ENCODE data around the gene TSPAN17. TPM values are rescaled to one million over a fixed set of nuclear protein-coding genes. Genes with fewer than 3 reads are reported as not detected.

Gene TSPAN17
- total RNA-seq, 1 donor from 2014 or later: 47.3 TPM

GRCh38 chr5:176679365-176680225 is 32.3 kb downstream of the TSPAN17 start:
- Mint-ChIP-seq H3K27ac (no peak overlapping the region), H3K4me1 (no peaks in the 10 kb centered on the region), H3K9me3 (peaks cover 4% of the 10 kb centered on the region), H3K27me3 (ENCODE audit: low read depth) (peaks cover 63% of the 10 kb centered on the region), H3K4me3 (no peak overlapping the region), H3K36me3 (no peaks in the 10 kb centered on the region)
- no peak for DNase-seq (ENCODE audit: low spot score in 2 of 2, unreplicated experiment in 2 of 2)
- TF ChIP-seq CTCF (IDR thresholded peaks at IDR 0.05; ENCODE audit: unreplicated experiment): no peak

- Mint-ChIP-seq H3K27ac (no peak overlapping the region), H3K4me3 (no peak overlapping the region), H3K4me1 (no peaks in the 10 kb centered on the region), H3K36me3 (peaks cover 2% of the 10 kb centered on the region), H3K9me3 (peaks cover 8% of the 10 kb centered on the region), H3K27me3 (ENCODE audit: low read depth) (peaks cover 69% of the 10 kb centered on the region)
- no peak for DNase-seq (ENCODE audit: low spot score in 2 of 2, unreplicated experiment in 2 of 2)
- no peak for TF ChIP-seq CTCF (IDR thresholded peaks at IDR 0.05; ENCODE audit: unreplicated experiment)
These were observed 32.9 kb downstream of the TSPAN17 start for GRCh38 chr5:176680226-176680563.

- H3K4me1 Mint-ChIP-seq: no peaks in the 10 kb centered on the region
- no peak overlapping the region for H3K4me3 Mint-ChIP-seq
- peaks cover 10% of the 10 kb centered on the region for H3K9me3 Mint-ChIP-seq
- peaks cover 3% of the 10 kb centered on the region for H3K36me3 Mint-ChIP-seq
- no peak for DNase-seq (ENCODE audit: low spot score in 2 of 2, unreplicated experiment in 2 of 2)
- H3K27me3 Mint-ChIP-seq (ENCODE audit: low read depth): peaks cover 76% of the 10 kb centered on the region
- TF ChIP-seq CTCF (IDR thresholded peaks at IDR 0.05; ENCODE audit: unreplicated experiment): no peak
- no peak overlapping the region for H3K27ac Mint-ChIP-seq
These were observed 34.8 kb downstream of the TSPAN17 start for GRCh38 chr5:176682016-176682531.

GRCh38 chr5:176685010-176685409 is 37.7 kb downstream of the TSPAN17 start:
- no peak for DNase-seq (ENCODE audit: low spot score in 2 of 2, unreplicated experiment in 2 of 2)
- H3K27me3 Mint-ChIP-seq (ENCODE audit: low read depth): peaks cover 68% of the 10 kb centered on the region
- no peak for TF ChIP-seq CTCF (IDR thresholded peaks at IDR 0.05; ENCODE audit: unreplicated experiment)
- no peaks in the 10 kb centered on the region for H3K4me1 Mint-ChIP-seq
- no peak overlapping the region for H3K27ac Mint-ChIP-seq
- H3K9me3 Mint-ChIP-seq: peaks cover 10% of the 10 kb centered on the region
- H3K4me3 Mint-ChIP-seq: no peak overlapping the region
- peaks cover 3% of the 10 kb centered on the region for H3K36me3 Mint-ChIP-seq

- TF ChIP-seq CTCF (IDR thresholded peaks at IDR 0.05; ENCODE audit: unreplicated experiment): no peak
- H3K27me3 Mint-ChIP-seq (ENCODE audit: low read depth): peaks cover 71% of the 10 kb centered on the region
- no peak for DNase-seq (ENCODE audit: low spot score in 2 of 2, unreplicated experiment in 2 of 2)
- H3K36me3 Mint-ChIP-seq: peaks cover 3% of the 10 kb centered on the region
- no peak overlapping the region for H3K27ac Mint-ChIP-seq
- no peak overlapping the region for H3K4me3 Mint-ChIP-seq
- peaks cover 10% of the 10 kb centered on the region for H3K9me3 Mint-ChIP-seq
- H3K4me1 Mint-ChIP-seq: peaks cover 2% of the 10 kb centered on the region
These were observed 40.0 kb downstream of the TSPAN17 start for GRCh38 chr5:176687247-176687646.

Measured in mesothelial cell of epicardium (in vitro differentiated cells).